GM21423 (cell line): Measurements from ENCODE around the gene PARP8.

ENCODE experiments used
- ATAC-seq: cut with Tn5 transposase; IDR thresholded peaks from one replicate; pipeline ENCODE4 v1.9.1; 2021; ENCODE audit warnings: mild to moderate bottlenecking, moderate library complexity; ENCODE audit not compliant: unreplicated experiment

PARP8 gene

DNA sequence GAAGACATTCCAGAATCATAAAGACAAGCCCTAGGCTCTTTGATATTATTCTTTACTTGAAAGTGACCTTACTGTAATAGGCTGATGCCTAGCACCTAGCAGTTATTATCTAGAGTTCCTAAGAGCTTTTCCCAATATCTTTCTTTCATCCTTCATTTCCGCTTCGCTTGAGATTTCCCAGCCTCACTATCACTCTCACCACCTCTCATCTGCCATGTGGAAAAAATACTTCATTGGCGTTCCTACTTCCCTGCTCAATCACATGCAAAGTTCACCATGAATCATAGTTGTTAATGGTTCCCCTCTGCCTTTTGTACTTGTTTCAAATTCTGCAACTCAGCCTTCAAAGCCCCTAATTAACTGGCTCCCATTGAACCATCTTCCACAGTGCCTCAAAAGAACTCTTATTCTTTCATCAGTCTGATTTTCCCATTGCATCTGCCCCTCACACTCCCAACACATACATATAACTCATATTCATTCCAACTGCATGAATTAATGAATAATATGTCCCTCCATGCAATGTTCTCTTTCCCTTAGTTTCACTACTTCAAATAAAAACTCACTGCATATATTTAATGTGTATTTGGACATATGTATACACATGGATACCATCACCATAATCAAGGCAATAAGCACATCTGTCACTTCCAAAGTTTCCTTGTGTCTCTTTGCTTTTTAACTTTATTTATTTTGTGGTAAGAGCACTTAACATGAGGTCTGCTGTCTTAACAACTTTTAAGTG is 221.6 kb downstream of the PARP8 start:
- ATAC-seq: no peak

GRCh38 chr5:50888751-50889150 is 222.3 kb downstream of the PARP8 start:
- no peak for ATAC-seq

GRCh38 chr5:50889790-50890189 is 223.4 kb downstream of the PARP8 start:
- ATAC-seq: no peak
